ENCODE measurements around the gene FAM76A.
A peak's percentile ranks its signal among the peaks of the same experiment; 100 is the strongest.
"Not testable (repeated sequence)": the region's sequence is repeated elsewhere in the genome, so short reads cannot be mapped to it uniquely, and the experiment has no call there.

Gene FAM76A

DNA sequence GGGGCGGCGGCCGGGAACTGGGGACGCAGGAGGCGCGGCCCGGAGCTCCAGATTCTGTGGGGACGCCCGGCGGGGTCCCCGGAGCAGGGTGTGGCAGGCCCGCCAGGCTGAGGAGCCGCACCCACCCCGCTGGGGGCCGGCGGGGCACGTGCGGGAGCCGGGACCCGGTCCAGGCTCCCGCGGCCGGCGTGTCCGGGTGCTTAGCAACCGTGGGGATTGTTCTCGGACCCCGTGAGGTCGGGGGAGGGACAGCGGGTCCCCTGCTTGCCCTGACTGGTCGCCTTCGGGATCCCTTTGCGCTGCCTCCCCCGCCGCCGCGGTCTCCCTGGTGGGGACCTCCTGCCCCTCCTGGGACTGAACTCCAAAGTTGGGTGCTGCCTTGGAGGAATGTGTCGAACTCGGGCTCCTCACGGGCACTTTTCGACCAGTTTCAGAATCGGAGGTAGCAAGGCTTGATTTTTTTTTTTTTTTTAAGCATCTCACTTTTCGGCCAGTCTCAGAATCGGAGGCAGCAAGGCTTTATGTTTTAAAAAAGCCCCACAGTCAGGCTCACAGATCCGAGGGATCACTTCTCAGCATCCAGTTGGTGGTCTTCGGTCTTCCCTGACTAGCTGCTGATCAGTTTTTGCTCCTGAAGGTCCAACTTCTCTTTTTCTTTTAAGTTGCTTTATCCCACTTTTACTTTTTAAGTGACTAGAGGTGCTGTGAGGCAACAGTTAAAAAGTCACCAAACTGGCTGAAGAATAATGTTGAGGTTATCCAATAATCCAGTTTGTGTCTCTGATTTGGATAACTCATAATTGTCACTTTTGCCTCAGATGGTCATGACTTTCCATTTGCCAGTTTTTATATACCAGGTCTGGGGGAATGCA lies 648 bp downstream of the FAM76A start:
- DNase-seq = no peak

DNA sequence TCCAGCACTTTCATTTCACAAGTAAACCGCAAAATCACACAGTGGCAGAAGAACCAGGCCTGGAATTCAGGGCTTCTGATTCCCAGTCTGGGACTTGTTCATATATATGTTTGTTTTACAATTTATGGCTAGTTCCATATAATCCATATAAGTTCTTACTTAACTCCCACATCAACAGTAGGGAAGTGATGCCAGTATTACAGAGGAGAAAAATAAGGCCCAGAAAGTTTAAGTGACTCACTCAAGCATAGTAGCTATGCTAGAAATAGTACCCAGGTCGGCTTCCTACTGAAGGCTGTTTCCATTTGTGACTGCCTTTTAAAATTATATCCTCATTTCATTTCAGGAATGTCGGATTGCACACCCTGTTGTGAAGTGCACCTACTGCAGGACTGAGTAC lies 1.4 kb downstream of the FAM76A start:
- no peak for DNase-seq

DNA sequence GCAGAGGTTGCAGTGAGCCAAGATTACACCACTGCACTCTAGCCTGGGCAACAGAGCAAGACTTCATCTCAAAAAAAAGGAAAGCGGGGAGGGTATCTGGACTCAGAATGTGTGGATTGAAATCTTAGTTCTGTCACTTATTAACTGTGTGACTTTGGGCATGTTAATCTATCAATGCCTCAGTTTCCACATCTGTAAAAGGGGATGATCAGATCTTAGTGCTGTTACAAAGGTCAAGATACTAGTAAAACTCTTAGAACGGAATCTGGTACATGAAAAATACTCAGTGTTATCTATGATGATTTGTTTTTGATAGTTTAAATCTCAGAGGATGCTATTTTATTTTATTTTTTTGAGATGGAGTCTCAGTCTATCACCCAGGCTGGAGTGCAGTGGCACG lies 10.5 kb downstream of the FAM76A start:
- no peak for DNase-seq

DNA sequence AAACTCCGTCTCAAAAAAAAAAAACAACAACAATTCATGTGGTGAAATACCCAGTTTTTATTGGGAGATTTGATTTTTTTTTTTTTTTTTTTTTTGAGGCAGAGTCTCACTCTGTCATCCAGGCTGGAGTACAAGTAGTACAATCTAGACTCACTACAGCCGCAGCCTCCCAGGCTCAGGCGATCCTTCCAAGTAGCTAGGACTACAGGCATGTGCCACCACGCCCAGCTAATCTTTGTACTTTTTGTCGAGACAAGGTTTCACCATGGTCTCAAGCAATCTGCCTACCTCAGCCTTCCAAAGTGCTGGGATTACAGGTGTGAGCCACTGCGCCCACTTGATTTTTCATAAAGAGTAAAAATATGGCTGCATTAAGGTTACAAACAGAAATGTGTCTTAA lies 15.4 kb downstream of the FAM76A start:
- no peak for DNase-seq

GRCh38 chr1:27744556-27744955 lies 18.8 kb downstream of the FAM76A start:
- DNase-seq = no peak

- no peak for DNase-seq
Measured at GRCh38 chr1:27745466-27745865, 19.7 kb downstream of the FAM76A start.

GRCh38 chr1:27752360-27752759 lies 26.6 kb downstream of the FAM76A start:
- no peak for DNase-seq

- no peak for DNase-seq
Measured at GRCh38 chr1:27755286-27755685, 29.5 kb downstream of the FAM76A start.

DNA sequence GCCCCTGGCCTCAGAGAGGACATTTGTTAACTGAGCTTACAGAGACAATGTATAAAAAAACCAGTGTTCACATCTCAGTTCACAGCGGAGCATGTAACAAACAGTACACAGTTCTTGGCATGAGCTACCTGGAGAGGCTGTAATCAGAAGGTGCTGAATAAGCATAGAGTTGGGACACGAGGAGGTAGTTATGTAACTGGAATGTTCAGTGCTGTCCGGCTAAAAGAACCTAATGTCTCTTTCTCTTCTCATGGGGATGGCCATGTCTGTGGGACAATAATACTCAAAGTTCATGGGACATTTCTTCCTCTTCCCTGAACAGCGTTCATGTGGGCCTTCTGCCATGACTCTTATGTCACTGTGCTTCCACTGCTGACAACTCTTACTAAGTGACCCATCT lies 30.1 kb downstream of the FAM76A start:
- no peak for DNase-seq

DNA sequence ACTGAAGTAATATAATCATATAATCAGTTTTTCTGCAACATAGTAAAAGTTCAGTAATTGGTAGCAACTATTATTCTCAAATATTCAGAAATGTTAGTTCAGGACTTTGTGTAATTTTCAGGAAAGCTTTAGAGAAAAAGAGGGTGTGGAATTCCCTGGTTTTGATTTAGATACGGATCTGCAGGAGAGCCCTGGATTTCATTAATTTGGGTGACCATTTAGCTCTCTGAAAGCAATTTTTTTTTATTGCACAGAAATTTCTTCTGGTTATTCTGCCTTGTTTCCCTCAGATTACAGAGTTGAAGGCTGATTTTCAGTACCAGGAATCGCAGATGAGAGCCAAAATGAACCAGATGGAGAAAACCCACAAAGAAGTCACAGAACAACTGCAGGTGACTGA lies 33.5 kb downstream of the FAM76A start:
- no peak for DNase-seq

- no peak for DNase-seq
Measured at GRCh38 chr1:27760426-27760825, 34.7 kb downstream of the FAM76A start.

DNA sequence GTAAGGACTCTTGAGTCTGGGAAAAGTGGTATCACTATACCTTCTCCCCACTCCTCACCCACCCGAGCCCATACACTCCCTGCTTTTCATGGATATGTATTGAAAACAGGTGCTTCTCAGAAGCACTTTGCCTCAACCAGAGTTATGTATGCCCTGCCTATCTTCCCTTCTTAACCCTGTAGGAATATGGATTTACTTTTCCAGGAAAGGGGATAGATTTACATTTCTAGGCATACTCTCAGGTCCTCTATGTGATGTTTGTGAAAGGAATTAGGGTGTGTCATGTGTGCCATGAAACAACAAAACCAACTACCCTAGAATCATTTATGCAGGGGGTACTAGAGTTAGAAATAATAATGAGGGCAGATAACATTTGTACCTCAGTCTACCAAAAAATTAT lies 36.3 kb downstream of the FAM76A start:
- DNase-seq = no peak

GRCh38 chr1:27763358-27763757 lies 37.6 kb downstream of the FAM76A start:
- DNase-seq = no peak

DNA sequence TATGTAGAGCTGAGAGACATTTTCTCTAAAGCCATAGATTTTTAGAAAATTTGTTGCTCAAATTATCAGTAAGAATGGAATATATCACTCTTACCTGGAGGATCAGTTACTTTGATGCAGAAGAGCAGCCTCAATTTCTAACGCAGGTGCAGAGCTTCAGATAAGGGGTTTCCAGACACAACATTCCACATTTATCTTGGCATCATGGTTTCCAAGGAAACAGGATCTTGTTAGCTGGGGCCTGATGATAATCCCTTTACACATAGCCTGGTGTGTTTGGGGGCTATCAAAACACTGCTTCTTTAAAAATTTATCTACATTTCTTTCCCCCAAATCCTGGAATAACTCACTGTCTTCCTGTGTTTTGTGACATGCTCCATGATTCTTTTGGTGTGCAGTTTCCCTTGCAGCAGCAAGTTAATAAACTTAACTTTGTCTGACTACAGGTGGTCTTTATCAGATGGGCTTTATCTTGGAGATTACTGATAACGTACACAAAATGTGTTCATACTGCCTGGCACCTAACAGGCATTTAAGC lies 44.6 kb downstream of the FAM76A start:
- no peak for DNase-seq

DNA sequence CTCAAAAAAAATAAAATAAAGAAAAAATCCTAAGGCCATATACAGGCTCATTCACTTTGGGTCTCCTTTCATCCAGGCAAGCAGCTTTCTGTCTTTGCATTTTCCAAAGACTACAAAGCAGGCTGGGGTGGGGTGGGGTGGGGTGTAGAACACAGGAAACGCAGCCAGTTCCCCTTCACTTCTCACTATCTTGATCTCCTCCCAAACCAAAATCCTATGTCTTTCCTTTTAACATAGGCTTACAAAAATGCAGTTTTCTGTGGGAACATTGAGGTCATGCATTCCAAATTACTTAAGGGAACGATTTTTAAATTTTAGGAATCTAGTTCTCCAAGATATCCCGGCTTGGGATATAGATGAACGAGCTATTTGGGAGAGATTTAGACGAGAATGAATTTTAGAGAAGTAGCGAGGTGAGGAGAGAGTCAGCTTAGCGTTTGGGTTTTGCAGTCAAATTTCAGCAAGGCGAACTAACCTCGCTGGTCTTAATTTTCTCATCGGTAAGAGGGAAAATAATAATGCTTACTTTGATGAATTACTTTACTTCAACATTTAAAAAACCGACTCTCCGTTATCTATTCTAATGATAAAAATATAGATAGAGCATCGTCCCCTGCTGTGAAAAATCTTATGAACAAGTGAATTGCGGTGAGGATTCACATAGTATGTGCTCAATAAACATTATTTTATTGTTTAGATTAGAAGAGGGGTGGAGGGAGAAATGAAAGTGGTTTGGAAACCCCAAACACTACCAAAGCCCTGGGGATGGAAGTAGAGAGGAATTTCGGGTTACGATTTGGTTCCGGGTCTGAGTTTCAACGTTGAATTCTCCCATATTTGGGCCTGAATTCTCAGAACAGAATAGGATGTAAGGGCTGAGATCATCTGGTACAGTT lies 46.5 kb downstream of the FAM76A start:
- no peak for DNase-seq

DNA sequence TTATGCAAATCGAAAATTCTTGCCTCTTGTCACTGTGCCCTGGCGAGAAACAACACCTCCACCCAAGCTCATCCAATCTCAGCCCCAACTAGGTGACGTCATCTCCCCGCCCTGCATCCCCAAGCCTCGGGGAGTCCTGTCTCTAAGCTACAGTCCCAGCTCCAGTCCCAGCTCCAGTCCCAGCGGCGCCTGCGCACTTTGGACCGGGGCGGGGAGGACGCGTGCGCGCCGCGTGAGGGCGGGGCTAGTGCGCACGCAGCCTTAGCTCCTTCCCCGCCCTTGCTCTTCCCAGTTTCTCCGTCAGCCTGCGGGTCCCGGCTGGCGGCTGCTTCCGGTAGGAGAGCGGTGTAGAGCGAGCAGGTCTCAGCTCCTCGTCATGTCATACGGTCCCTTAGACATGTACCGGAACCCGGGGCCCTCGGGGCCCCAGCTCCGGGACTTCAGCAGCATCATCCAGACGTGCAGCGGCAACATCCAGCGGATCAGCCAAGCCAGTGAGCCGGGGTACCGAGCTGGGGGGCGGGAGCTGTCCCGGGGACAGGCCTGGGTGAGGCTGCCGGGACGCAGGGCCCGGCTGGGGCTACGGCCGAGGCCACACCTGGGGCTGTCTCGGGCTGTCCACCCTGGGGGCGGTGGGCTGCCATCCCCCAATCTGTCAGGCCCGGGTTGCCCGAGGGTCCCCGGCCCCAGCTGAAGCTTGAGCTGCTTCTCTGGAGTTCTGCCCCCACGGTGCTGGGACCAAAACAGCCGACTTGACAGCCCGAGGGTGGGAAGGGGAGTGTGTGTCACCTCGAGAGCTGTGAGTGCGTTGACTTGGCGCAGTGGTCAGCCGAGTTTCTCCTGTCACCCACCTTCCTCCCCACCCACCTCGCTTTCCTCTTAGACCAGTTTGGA lies 47.4 kb downstream of the FAM76A start, which contains the start of gene STX12:
STX12 (plus strand) TSS at position 288 of the 894 bp plus-strand sequence; CDS start at position 377, 89 bp downstream.
- DNase-seq = peak; percentile 96

- DNase-seq = no peak
Measured at GRCh38 chr1:27773826-27774445, 48.2 kb downstream of the FAM76A start.

GRCh38 chr1:27774654-27775053 lies 48.9 kb downstream of the FAM76A start:
- DNase-seq = no peak

DNA sequence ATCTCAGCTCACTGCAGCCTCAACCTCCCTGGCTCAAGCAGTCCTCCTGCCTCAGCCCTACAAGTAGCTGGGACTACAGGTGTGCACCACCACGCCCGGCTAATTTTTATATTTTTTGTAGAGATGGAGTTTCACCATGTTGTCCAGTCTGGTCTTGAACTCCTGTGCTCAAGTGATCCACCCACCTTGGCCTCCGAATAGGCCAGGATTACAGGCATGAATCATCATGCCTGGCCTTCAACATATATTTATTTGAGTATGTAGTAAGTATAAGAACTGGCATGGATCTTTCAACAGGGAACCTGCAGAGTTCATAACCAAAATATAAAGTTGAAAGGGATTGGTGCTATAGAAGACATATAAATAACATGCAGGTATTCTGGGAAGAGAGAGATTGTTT lies 49.6 kb downstream of the FAM76A start:
- not testable (repeated sequence) for DNase-seq

DNA sequence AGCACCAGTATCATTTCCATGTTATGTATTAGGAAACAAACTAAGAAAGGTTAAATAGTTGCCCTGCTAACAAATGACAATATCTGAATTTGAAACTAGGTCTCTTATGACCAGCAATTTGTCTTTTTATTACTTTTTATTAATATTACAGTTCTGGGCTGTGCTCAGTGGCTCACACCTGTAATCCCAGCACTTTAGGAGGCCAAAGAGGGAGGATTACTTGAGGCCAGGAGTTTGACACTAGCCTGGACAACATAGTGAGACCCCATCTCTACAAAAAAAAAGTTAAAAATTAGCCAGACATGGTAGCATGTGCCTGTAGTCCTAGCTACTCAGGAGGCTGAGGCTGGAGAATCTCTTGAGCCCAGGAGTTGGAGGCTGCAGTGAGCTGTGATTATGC lies 50.5 kb downstream of the FAM76A start:
- DNase-seq = not testable (repeated sequence)

DNA sequence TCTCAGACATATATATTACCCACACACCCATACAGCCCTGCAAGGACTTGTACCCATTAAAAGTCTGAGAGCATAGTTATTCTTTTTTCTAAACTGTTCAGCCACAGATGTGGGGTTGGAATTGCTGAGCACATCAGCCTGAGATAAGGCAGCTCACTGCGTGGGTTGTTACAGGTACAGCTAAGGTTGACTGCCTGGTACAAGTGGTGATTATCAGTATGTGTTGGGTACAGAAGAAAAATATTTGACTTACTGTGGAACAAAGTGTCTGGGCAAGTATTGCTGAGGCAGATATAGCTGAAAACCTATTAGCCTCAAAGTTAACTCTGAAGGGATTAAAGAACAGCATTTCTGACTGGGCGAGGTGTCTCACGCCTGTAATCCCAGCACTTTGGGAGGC lies 52.3 kb downstream of the FAM76A start:
- DNase-seq = no peak

DNA sequence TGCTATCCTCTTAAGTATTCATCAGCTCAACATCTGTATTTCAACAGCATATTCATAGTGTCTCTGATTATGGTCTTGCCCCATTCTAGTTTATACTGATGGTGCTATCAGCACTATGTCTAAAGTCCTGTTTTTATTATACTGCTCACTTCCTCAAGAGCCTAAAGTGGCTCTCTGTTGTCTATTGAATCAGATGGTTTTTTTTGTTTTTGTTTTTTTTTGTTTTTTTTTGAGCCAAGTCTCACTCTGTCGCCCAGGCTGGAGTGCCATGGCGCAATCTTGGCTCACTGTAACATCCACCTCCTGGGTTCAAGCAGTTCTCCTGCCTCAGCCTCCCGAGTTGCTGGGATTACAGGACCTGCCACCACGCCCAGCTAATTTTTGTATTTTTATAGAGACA lies 53.4 kb downstream of the FAM76A start:
- no peak for DNase-seq
